GM21737 (cell line): ENCODE results near the gene DTYMK.
"Not testable (repeated sequence)": the region's sequence is repeated elsewhere in the genome, so short reads cannot be mapped to it uniquely, and the experiment has no call there.

Experiments
- ATAC-seq: cut with Tn5 transposase; IDR thresholded peaks from one replicate; pipeline ENCODE4 v1.9.1; 2021; ENCODE audit warnings: mild to moderate bottlenecking, moderate library complexity; ENCODE audit not compliant: unreplicated experiment

The DTYMK gene

DNA sequence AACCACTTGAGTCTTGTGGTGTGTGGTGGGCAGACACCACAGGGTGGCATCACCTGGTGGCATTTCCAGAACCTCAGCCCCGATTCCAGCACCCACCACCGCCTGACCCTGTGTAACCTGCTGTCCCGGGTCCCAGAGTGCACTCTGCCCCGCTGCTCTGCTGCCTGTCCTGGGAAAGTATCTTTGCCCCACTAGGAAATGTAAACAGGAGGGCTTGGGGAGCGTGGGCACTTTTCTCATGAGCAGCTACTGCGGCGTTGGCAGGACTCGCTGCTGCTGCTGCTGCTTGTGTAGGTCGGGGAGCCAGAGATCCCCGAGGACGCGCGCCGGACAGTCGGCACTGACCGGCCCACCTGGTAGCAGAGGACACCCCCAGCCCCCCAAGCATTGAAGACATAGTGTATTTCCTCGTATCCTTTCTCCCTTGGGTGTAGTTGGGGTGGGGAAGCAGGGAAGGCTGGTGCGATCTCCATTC, 13.4 kb downstream of the DTYMK start:
- ATAC-seq: no peak

DNA sequence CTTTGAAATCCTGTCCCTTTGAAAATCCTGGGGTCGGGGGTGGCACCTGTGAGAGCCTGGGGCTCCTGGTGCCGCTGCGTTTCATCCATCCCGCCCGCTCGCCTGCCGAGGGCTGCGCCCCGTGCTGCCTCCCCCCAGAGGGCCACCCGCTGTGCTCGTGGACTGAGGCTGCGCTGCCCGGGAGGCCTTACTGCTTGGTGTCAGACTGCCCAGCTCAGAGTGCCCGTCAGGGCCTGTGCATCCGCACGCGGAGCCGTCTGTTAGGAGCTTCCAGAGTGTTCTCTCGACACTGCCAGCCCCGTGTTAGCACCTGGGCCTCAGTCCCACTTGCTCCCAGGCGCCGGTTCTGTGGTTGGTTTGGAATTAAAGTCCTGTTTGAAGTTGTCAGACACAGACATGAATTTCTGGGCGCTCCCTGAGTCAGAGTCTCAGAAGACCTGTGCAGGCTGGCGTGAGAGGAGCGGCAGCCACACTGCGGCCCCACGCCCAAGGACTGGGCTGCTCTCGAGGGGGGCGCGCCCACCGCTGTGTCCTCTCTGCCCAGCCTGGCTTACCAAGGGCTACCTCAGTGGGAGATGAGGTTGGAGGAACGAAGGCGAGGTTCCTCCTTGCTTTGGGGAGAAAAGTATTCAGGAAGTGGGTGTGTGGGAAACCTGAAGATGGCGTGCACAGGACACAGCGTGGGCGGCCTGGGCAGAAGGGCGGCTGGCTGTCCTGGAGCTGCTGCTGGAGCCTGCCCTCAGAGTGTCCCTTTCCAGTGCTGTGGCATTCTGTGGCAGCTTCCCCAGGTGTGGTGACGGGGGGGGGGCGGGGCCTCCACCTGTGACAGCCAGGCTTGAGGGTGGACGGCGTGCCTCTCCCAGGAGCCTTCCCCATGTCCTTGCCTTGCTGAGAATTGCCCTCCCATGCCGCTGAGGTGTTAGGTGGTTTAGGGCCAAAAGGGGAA, 14.1 kb downstream of the DTYMK start:
- ATAC-seq: no peak

DNA sequence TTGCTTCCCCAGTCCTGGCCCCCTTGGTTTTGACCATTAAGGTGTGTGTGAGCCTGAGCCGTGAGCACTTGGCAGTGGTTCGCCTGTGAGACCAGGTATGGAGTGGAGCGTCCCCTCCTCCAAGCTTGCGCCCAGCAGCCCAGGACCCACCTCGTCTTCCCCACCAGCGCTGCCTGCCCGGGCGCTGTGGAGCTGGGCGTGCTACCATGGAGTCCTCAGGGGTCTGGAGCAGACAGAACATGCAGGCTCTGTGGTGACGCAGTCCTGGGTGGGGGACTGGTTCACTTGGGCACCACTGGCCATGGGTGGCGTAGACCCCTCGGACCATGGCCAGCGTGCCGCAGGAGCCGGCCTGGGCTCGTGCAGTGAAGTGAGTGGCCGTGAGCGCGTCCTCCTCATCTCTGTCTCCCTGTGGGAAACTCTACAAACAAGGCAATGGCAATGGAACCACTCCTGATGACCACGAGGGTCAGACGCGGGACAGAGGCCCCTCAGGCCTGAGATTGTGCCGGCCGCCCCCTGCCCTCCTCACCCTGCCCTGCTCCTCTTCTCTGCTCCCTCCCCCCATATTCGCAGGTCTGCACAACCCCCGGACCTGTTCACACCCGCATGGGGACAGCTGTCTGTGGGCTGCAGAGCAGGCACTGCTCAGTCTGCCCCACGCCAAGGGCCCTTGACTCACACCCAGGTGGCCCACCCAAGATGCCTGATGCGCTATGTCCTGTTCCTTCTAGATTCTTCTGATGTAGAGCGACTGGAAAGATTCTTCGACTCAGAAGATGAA, 15.0 kb downstream of the DTYMK start:
- ATAC-seq: no peak

DNA sequence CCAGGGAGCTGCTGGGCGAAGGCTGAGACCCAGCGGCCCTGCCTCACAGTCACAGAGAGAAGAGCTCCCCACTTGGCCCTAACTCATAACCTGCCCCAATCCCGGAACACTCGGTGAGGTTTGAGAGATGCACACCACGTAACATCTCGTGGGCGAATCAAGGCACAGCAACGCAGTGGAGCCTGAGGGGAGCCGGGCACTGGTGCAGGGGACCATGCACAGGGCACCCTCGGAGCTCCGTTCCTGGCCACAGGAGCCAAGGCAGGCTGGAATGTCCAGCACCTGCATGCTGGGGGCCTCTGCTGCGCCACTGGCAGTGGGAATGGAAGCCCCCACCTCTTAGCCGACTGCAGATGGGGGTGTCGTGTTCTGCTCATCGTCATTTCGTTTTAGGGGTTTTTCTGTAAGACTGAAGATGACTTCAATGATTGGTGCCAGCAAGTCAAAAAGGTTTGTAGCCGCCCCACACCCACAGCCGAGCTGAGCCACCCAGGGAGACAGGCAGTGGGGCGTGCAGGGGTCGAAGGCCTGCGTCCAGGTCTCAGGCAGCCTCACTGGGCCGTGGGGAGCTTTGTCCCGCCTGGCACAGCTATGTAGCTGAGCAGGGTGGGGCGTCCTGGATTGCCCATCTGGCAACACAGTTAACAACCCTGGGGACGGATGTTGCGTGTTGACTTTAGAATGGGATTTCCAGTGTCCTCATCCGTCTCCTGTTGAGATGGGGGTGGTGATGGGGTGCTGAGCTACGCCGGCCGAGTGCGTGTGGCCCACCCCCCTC, 16.1 kb downstream of the DTYMK start:
- ATAC-seq: no peak

DNA sequence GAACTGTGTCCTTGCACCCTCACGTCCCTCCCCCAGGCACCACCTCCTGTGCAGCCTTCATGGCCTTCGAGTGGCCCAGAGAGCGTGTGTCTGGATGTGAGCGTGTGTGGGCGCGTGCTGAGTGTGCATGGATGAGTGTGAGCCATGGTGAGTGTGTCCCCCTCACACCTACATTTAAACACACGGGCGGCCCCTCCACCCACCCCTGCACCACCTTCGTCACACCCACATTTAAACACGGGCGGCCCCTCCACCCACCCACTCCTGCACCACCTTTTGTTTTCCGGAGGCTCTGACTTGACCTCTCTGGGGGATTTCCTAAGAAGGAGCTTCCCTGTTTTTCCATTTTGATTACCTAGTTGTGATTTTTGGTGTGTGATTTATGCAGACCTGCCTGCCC, 17.8 kb downstream of the DTYMK start:
- ATAC-seq: no peak

DNA sequence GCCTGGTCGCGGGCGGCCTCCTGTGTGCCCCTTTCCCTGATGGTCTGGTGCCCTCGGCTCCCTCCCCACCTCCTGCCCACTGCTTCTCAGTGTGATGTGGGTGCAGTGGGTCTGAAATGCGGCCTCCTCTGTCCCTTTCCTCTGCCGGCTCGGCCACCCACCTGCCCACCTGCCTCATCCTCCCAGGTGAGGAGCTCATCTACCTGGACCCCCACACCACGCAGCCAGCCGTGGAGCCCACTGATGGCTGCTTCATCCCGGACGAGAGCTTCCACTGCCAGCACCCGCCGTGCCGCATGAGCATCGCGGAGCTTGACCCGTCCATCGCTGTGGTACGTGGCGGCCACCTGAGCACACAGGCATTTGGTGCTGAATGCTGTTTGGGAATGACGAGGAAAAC, 18.3 kb downstream of the DTYMK start:
- no peak for ATAC-seq

DNA sequence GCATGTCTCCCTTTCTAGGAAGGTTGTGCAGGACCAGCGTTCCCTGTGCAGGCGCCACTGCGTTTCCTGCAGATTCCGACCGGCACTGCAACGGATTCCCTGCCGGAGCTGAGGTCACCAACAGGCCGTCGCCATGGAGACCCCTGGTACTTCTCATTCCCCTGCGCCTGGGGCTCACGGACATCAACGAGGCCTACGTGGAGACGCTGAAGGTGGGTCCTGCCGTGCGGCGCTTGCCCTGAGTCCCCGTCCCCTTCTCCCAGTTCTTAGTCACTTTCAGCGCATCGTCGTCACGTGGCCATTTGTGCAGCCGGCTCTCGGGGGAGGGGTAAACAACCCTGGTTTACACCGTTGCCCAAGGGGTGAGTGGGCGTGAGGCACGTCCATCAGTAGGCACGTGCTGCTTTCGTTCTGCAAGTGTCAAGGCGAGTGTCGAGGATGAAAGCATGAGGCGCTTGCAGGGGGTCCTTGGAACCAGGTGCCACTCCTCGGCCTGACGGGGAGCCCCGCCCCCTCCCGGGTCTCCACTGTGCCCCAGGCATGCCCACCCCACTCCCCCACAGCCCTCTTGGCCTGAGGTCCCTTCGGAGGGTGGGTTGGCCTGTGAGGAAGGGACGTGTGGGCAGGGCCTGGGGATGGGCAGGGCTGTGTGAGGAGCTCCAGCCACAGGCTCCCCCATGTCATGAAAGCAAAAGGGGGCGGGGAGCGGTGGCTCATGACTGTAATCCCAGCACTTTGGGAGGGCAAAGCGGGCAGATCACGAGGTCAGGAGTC, 19.8 kb downstream of the DTYMK start:
- no peak for ATAC-seq

DNA sequence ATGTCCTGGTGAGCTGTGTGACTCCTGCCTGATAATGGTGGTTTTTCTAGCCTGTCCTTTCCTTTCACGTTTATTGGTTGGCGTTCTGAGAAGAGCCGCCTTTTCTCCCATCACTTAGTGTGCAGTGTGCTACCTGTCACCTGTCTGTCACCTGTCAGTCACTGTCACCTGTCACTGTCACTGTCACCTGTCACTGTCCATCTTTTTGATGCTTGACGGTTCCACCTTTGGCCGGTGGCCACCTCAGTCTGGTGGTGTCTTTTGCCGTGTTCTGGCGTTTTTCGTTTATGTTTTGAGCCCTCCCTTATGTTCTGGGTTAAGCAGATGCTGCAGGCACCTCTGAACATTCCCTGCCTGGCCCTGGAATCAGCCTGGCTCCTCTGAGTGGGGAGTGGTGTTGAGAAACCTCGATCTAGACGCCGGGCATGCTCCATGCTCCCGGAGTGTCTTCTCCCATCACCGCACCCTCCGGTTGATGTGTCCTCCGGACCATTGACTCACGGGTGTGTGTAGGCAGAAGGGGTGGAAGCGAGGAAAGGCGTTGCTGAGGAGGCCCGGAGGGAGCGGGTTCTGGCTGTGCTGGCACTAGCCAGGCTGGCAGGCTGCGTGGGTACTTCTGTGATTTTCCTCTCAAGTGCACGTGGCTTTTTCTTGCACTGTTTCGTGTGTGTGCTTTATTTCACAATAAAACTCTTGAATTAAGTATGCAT, 20.7 kb downstream of the DTYMK start:
- no peak for ATAC-seq

DNA sequence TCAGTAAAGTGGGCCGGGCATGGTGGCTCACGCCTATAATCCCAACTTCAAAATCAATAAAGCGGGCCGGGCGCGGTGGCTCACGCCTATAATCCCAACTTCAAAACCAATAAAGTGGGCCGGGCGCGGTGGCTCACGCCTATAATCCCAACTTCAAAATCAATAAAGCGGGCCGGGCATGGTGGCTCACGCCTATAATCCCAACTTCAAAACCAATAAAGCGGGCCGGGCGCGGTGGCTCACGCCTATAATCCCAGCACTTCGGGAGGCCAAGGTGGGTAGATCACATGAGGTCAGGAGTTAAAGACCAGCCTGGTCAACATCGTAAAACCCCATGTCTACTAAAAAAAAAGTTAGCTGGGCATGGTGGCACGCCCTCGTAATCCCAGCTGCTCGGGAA, 23.9 kb downstream of the DTYMK start:
- not testable (repeated sequence) for ATAC-seq

DNA sequence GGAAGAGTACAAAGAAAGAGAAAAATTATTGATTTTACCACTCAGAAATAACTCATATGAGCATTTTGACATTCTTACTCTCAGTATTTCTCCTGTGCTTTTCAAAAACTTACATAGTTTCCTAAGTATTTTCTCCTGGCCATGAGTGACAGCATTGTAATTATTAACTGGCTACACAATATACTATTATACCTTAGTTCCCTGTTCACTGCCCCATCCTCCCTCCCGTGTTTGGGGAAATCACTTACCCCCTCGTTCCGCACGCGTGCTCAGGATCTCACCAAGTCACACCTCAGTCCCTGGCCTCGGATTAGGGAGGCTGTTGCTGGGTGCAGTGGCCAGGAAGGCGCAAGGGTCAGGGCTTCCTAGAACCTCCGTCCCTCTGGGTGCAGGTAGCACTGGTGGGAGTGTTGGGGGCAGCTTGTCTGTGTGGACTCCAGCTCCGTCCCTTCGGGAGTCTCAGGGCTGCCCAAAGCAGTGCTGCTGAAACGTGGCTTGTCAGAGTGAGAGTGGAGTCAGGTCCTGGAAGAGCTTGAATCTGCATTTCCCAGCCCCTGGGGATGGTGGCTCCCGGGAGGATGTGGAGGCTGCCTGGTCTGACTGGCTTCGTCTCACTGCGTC, 25.9 kb downstream of the DTYMK start:
- ATAC-seq: no peak

DNA sequence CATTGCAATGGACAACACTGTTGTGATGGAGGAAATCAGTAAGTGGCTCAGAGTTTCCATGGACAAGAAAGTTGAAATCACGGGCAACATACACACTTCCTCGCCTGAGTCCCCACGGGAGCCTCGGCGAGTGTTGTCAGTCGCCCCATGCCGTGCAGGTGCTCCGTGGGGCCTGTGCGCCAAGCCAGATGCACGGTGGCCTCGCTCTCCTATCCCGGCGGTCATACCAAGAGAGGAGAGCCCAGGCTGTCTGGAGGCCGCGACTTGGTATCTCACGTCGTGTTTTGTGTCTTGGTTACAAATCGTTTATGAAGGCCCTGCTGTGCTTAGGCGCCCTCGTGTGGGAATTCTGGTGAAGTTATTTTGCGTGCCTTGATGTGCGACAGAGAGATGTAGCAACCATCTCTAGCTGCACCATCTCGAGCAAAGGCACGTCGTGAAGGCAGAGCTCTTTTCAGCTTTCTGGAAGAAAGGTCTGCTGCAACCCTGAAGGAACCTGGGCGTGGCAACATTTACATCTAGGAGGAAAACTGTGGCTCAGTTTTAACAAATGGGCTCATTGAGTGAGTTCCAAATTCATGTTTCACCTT, 27.4 kb downstream of the DTYMK start:
- ATAC-seq: no peak

DNA sequence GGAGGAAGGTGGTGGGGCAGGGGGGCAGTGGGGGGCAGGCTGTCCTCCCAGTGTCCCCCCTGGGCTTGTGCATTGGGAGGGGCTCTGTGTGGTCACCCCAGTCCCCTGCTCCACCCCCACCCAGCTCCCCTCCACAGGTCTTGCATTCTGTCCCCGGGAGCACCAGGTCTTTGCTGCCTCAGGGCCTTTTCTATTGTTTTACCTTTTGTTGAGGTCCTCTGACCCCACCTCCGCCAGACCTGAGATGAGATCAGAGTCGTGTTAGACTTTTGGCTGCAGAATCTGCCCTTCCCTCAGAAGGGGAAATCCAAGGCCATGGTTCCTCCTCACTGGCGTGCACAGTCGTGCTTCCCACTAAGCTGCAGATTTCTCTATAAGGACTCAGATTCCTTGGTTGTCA, 28.3 kb downstream of the DTYMK start:
- ATAC-seq: no peak

DNA sequence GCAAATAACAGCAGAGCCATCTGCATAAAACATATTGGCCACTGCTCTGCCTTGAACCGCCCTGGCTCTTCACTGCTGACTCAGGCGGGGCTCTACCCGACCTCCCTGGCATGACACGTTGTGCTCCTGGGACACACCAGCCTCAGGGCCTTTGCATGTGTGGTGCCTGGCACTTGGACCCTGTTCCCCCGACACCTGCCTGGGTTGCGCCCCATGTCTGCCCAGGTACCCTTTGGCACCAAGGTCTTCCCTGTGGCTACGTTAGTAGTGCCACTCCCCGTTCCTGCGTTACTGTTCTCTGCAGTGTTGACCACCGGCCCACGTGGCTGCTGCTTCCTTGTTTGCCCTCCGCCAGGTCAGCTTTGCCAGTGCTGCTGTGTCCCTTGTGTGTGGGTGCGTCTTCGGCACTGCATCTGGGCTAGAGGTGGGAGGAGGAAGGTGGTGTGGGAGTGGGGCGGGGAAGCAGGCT, 28.8 kb downstream of the DTYMK start:
- no peak for ATAC-seq

DNA sequence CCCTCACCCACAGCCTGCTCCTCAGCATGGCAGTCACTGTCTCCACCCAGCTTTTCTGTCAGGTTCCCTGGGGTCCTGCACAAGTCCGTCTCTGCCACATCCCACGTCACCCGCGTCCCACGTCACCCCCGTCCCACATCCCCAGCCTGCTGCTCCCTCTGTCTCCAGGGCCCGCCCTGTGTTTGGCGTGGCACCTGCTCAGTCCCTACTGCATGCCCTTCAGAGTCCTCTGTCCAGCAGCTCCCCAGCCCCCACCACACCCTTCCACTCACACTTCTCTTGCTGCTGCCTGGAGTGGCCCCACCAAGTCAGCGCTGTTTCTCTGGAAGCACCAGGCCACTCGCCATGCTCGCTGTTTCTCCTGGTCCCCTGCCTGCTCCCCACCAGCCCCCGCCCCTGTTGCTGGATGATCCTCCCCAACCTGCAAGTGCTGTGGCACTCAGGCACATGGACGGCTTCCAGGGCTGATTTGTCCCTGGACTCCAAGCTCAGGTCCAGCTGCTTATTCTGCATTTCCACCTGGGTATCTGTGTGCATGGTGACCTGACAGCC, 30.3 kb downstream of the DTYMK start:
- no peak for ATAC-seq

DNA sequence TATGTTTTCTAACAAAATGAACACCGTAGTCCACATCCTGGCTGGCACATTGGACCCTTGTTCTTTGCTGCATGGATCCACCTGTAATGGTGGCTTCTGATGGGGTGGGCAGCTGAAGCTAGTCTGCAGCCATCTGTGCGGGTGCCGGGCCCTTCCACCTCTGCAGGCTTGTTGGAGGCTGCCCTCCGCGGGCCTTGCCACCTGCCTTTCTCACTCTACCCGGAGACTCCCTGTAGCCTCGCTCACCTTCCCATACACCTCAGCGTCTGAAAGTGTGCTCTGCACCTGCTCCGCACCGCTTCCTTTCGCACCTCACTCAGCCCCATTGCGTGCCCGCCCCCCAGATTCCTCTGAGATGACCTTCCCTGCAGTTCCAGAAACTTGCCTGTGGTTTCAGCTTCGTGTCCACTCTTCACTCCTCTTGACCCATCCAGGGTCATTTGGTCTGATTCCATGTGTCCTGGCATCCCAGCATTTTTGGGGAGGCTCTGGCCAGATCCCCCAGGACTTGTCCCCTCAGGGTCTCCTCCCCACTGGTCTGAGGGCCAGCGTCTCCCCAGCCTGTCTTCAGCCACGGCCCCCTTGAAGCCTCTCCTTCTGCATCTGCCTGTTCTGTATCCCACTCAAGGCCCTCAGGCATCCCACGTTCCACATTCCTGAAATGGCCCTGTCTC, 31.0 kb downstream of the DTYMK start:
- no peak for ATAC-seq

DNA sequence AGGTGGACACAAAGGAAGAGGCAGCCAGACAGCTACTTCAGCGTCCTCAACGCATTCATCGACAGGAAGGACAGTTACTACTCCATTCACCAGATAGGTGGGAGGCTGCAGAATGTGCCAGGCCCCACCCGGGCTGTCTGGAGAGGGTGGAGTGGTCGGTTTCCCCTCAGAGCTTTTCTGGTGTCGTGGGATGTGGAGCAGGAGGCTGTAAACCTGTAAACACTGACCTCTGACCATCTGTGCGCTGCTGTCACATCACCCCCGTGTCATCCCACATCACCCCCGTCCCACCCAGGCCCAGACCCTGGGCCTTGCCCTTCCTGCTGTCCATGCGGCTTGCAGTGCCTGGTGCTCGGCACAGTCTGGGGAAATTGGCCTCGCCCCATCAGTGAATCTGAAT, 32.1 kb downstream of the DTYMK start:
- no peak for ATAC-seq

DNA sequence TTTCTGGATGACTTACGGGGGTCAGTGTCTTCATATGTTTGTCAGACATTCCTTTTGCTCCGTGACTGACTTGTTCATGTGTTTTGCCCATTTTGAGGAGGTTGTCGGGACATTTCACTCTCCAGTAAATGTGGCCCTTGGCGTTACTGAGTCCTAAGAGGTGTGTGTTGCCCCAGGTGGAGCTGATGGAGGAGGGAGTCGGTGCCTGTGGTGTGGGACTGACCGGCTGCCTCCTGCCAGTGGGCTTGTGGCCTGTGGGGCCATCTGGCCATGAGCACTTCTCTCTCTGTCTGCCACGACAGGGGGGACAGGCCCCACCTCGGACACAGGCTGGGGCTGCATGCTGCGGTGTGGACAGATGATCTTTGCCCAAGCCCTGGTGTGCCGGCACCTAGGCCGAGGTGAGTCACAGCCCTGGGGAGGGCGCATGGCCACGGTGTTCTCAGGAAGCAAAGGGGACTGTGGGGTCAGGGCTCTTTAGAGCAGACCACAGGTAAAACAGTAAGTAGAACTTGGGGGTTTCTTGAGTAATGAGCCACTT, 33.3 kb downstream of the DTYMK start:
- no peak for ATAC-seq

DNA sequence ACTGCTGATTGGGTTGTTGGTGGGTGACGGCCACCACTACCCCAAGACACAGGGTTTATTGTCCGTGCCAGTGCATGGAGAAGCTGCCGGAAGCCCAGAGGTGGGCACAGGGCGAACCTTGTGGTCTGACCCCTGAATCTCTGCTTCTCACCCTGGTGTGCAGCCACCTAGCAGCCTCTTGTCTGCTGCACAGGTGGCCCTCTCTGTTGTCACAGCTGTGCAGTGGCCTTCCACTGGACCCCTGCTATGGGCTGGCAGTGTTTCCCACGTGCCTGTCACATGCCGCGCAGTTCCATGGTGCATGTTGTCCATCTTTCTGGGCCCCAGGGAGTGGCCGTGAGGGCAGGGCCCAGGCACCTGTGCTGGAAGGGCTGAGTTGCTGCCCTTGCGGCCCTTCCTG, 33.9 kb downstream of the DTYMK start:
- no peak for ATAC-seq
